Lower leg skin (tissue), 4 donors: ENCODE results near the gene SETD7. TPM values are rescaled to one million over a fixed set of nuclear protein-coding genes. Genes with fewer than 3 reads are reported as not detected.

ENCODE experiments used
- DNase-seq, 2 donors: peaks; one replicate each; pipeline ENCODE4 v3.0.0-alpha.2; 2019; ENCODE audit warnings: low spot score in 2 of 2
- H3K4me3 ChIP-seq: fragments of 200-600 bp; sonication (generic); 2 replicates; pipeline ENCODE4 v1.5.1; 2017; ENCODE audit warnings: mild to moderate bottlenecking, low read depth; ENCODE audit not compliant: poor library complexity, severe bottlenecking
- POLR2A ChIP-seq, 2 donors: fragments of 450-650 bp; IDR thresholded peaks; one replicate each; pipeline ENCODE4 v1.6.1; 2016 to 2017; ENCODE audit warnings: antibody characterized with exemption in 2 of 2, mild to moderate bottlenecking in 1 of 2, moderate library complexity in 1 of 2
- WGBS, 2 donors: methylation state at CpG; one replicate each; pipeline ENCODE4 v1.1.5; 2018; 5-methylcytosine and 5-hydroxymethylcytosine counted together
- intact Hi-C: fragments of 100-400 bp; cut with DNase I; formaldehyde crosslinking; loops from one replicate; pipeline ENCODE4 v1.15.0; 2023; ENCODE audit warnings: low total_unique reads
- total RNA-seq, 4 donors: library from RNA; depleted of rRNA; stranded (reverse); fragments of >200 nt; gene quantifications; one replicate each; pipeline ENCODE4 v1.1.0, GENCODE V29; 2016
- TF ChIP-seq, protein P1 (sequence below), 3 donors: fragments of 450-650 bp; IDR thresholded peaks; one replicate each; pipeline ENCODE4 v1.5.1; 2016; ENCODE audit warnings: antibody characterized with exemption in 3 of 3, mild to moderate bottlenecking in 3 of 3, moderate library complexity in 2 of 3

Gene SETD7
- total RNA-seq, 4 donors from 2014 or later, result 34.3 to 45.7 (median 41.7) TPM

DNA sequence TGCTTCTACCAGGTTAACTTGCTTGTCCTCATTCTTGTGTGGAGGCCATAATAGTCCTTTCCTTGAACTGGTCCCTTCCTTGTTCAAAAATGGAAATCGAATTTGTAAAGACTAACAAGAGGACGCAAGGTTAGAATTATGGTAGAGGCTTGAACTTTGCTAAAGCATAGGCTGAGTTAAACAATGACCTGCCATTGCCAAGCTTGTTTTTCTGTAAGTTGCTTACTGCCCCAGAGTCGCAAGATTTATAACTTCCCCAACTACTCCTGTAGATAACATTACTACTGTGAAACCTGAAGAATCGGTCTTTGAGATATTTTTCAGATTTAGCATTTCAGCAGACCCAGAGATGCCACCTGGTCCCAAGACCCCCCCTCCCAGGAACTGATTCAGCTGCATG, 56.8 kb downstream of the SETD7 start:
- 83 to 84% methylated on average over 4 of the region's 4 CpGs for WGBS, 2 donors
- no peak overlapping the region for H3K4me3 ChIP-seq
- no peak for TF ChIP-seq POLR2A (IDR thresholded peaks at IDR 0.05)
- TF ChIP-seq, protein P1, sequence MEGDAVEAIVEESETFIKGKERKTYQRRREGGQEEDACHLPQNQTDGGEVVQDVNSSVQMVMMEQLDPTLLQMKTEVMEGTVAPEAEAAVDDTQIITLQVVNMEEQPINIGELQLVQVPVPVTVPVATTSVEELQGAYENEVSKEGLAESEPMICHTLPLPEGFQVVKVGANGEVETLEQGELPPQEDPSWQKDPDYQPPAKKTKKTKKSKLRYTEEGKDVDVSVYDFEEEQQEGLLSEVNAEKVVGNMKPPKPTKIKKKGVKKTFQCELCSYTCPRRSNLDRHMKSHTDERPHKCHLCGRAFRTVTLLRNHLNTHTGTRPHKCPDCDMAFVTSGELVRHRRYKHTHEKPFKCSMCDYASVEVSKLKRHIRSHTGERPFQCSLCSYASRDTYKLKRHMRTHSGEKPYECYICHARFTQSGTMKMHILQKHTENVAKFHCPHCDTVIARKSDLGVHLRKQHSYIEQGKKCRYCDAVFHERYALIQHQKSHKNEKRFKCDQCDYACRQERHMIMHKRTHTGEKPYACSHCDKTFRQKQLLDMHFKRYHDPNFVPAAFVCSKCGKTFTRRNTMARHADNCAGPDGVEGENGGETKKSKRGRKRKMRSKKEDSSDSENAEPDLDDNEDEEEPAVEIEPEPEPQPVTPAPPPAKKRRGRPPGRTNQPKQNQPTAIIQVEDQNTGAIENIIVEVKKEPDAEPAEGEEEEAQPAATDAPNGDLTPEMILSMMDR (IDR thresholded peaks at IDR 0.05), result no peak
- intact Hi-C loops, result loop anchor here (5.0 kb wide), 1 partner anchor 153 kb away; no protein-coding TSS in a partner anchor
- no peak for DNase-seq

DNA sequence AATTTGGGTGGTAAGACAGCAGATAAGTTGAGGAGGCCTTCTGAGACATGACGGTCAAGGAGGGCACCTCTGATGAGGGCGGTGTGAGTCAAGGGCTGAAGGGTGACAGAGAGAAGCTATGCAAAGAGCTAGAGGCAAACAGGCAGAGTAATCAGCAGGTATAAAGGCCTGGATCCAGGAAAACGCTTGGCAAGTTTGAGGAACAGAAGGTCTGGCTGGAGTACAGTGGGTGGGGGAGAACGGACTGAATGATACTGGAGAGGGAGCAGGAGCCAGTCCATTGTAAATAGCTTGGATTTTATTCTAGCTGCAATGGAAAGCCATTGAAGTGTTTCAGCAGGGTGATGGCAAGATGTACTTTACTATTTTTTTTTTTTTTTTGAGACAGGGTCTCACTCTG, 62.8 kb downstream of the SETD7 start:
- intact Hi-C loops, result no loop called here
- H3K4me3 ChIP-seq, result no peak overlapping the region
- TF ChIP-seq, protein P1 (IDR thresholded peaks at IDR 0.05), result no peak
- TF ChIP-seq POLR2A (IDR thresholded peaks at IDR 0.05), result no peak
- no peak for DNase-seq
- WGBS, 2 donors, result 86 to 87% methylated on average over 4 of the region's 4 CpGs

DNA sequence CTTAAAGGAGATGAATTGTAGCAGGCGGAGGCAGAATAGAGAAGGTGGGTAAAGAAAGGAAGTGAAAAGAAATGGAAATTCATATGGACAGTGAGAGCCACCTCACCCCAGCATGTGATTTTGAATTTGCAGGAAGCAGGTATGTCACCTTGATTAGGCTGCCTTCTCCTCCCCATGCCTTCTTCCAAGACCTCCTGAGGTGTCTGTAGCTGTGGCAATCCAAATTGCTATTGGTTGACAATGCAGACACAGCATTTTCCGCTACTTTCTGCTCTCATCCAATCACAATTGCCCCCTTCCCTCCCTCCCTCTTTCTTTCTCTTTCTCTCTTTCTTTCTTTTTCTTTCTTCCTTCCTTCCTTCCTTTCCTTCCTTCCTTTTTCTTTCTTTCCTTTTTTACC, 63.6 kb downstream of the SETD7 start:
- DNase-seq, result no peak
- H3K4me3 ChIP-seq, result no peak overlapping the region
- intact Hi-C loops, result no loop called here
- TF ChIP-seq POLR2A (IDR thresholded peaks at IDR 0.05), result no peak
- TF ChIP-seq, protein P1 (IDR thresholded peaks at IDR 0.05), result no peak
- WGBS, 2 donors, result 97% methylated on average over 2 of the region's 2 CpGs

GRCh38 chr4:139489638-139490037, 66.4 kb downstream of the SETD7 start:
- H3K4me3 ChIP-seq, result no peak overlapping the region
- intact Hi-C loops, result no loop called here
- DNase-seq, result no peak
- no peak for TF ChIP-seq POLR2A (IDR thresholded peaks at IDR 0.05)
- TF ChIP-seq, protein P1 (IDR thresholded peaks at IDR 0.05), result no peak

GRCh38 chr4:139488442-139488841, 67.6 kb downstream of the SETD7 start:
- intact Hi-C loops, result no loop called here

More at GRCh38 chr4:139488442-139488841, 67.6 kb downstream of the SETD7 start:
- no peak for TF ChIP-seq POLR2A (IDR thresholded peaks at IDR 0.05)
- TF ChIP-seq, protein P1 (IDR thresholded peaks at IDR 0.05), result no peak
- DNase-seq, result no peak
- no peak overlapping the region for H3K4me3 ChIP-seq
- WGBS, 2 donors, result 94 to 97% methylated on average over 3 of the region's 3 CpGs
